Measurements from ENCODE around the gene POLK. TPM values are rescaled to one million over a fixed set of nuclear protein-coding genes. Genes with fewer than 3 reads are reported as not detected.

The POLK gene
- total and polyA plus RNA-seq, 2 of the 8 experiments (the other 6 are each of a cell fraction or from before 2014, with no cell fraction given), result 2.0 to 9.0 TPM

- Histone ChIP-seq H3K9me3 (ENCODE audit: insufficient read depth in 2 of 2, low read depth in 1 of 2, low read length in 1 of 2) (no peaks in the 10 kb centered on the region), H3K79me1 (ENCODE audit: low read depth, low read length) (no peaks in the 10 kb centered on the region), H3K56ac (replicated peaks; ENCODE audit: insufficient read length, low read depth, low read length) (no peak overlapping the region), H3K36me3 (ENCODE audit: control insufficient read depth in 2 of 4, insufficient read depth in 4 of 4, low read length in 3 of 4) (no peaks in the 10 kb centered on the region; a peak in 1 of 8 replicates), H2BK120ac (replicated peaks; ENCODE audit: low read depth, low read length) (no peak overlapping the region), H3K4ac (replicated peaks; ENCODE audit: insufficient read length, low read depth, low read length) (no peak overlapping the region), H2BK15ac (ENCODE audit: low read length) (no peak overlapping the region), H4K91ac (replicated peaks; ENCODE audit: insufficient read length, low read length) (no peak overlapping the region), H4K8ac (ENCODE audit: extremely low read depth, insufficient read depth, low read length) (no peak overlapping the region), H3K79me2 (ENCODE audit: control insufficient read depth in 1 of 2, insufficient read depth in 2 of 2, low read length in 2 of 2) (no peaks in the 10 kb centered on the region), H3K27me3 (replicated peaks in 1 of 4; ENCODE audit: control insufficient read depth in 3 of 4, extremely low read depth in 1 of 4, insufficient read depth in 3 of 4, low read length in 3 of 4) (no peaks in the 10 kb centered on the region), H2BK20ac (ENCODE audit: low read length) (no peak overlapping the region), H3K9ac (replicated peaks in 1 of 4; ENCODE audit: extremely low read depth in 1 of 4, low read depth in 3 of 4, low read length in 3 of 4) (no peak overlapping the region), H3K23ac (ENCODE audit: insufficient read length) (no peak overlapping the region), H2AK5ac (ENCODE audit: low read depth, low read length) (no peak overlapping the region), H4K5ac (ENCODE audit: insufficient read length, low read depth, low read length) (no peak overlapping the region), H3K23me2 (ENCODE audit: low read depth, low read length) (no peaks in the 10 kb centered on the region), H2BK5ac (ENCODE audit: low read depth, low read length) (no peak overlapping the region), H3K4me1 (replicated peaks in 1 of 4; ENCODE audit: control insufficient read depth in 3 of 4, insufficient read depth in 4 of 4, low read length in 3 of 4) (no peaks in the 10 kb centered on the region; a peak in 1 of 7 replicates), H2AFZ (ENCODE audit: low read length) (no peak overlapping the region), H3K18ac (ENCODE audit: extremely low read depth, low read length) (no peak overlapping the region), H4K20me1 (replicated peaks in 1 of 2; ENCODE audit: control insufficient read depth in 1 of 2, insufficient read depth in 2 of 2, low read length in 2 of 2) (no peaks in the 10 kb centered on the region), H3K14ac (ENCODE audit: insufficient read length) (no peak overlapping the region), H2BK12ac (ENCODE audit: low read depth, low read length) (no peak overlapping the region), H3K4me2 (ENCODE audit: insufficient read depth in 1 of 2, low read depth in 2 of 2, low read length in 2 of 2) (no peak overlapping the region), H3K27ac (ENCODE audit: low read depth, low read length) (no peak overlapping the region), H3K4me3 (ENCODE audit: extremely low read depth in 1 of 4, insufficient read depth in 2 of 4, low read depth in 3 of 4, low read length in 4 of 4) (no peak overlapping the region)
- 88% methylated on average over 2 of the region's 2 CpGs; no CpG with 5 or more reads in 1 of the 2 experiments for WGBS, 2 experiments (ENCODE audit: extremely low coverage in 1 of 2, insufficient coverage in 1 of 2, insufficient read length in 1 of 2, insufficient replicate concordance in 2 of 2, low coverage in 1 of 2, low lambda C conversion rate in 2 of 2, missing lambda C conversion rate in 1 of 2)
- CTCF ChIA-PET (ENCODE audit: partially characterized antibody), result no interaction called here
- DNase-seq (ENCODE audit: low read depth in 1 of 2, low spot score in 2 of 2) (no peak), FAIRE-seq (no peak)
- POLR2A ChIA-PET (ENCODE audit: partially characterized antibody), result no interaction called here
- TF ChIP-seq EP300 (IDR thresholded peaks at IDR 0.05; ENCODE audit: borderline replicate concordance in 1 of 2, low read depth in 2 of 2, low read length in 2 of 2) (no peak), SUZ12 (IDR thresholded peaks at IDR 0.05; ENCODE audit: low read length) (no peak), SP1 (IDR thresholded peaks at IDR 0.05; ENCODE audit: low read depth, low read length) (no peak), GABPA (IDR thresholded peaks at IDR 0.05; ENCODE audit: borderline replicate concordance, insufficient read depth, low read length) (no peak), CBX8 (IDR thresholded peaks at IDR 0.05; ENCODE audit: borderline replicate concordance, low read depth, low read length) (no peak), CHD1 (IDR thresholded peaks at IDR 0.05; ENCODE audit: low read depth, low read length) (no peak), YY1 (IDR thresholded peaks at IDR 0.05; ENCODE audit: low read depth, low read length) (no peak), BCL11A (IDR thresholded peaks at IDR 0.05; ENCODE audit: low read depth in 2 of 2, low read length in 2 of 2) (no peak), CBX5 (IDR thresholded peaks at IDR 0.05; ENCODE audit: low read depth, low read length) (no peak), RAD21 (IDR thresholded peaks at IDR 0.05 in 1 of 2, conservative IDR thresholded peaks at IDR 0.05 in 1 of 2; ENCODE audit: low read depth in 2 of 2, low read length in 2 of 2) (no peak), MAX (IDR thresholded peaks at IDR 0.05) (no peak), USF2 (IDR thresholded peaks at IDR 0.05; ENCODE audit: low read length) (no peak), TCF12 (IDR thresholded peaks at IDR 0.05; ENCODE audit: low read depth, low read length) (no peak), BACH1 (IDR thresholded peaks at IDR 0.05; ENCODE audit: low read length) (no peak)
These were observed 59.9 kb downstream of the POLK start for GRCh38 chr5:75571547-75571946.
